HG03280 (cell line): ENCODE data around the gene IL4I1.
"Not testable (repeated sequence)": the region's sequence is repeated elsewhere in the genome, so short reads cannot be mapped to it uniquely, and the experiment has no call there.

ENCODE experiments used
- ATAC-seq: cut with Tn5 transposase; IDR thresholded peaks from one replicate; pipeline ENCODE4 v1.9.1; 2021; ENCODE audit warnings: mild to moderate bottlenecking, moderate library complexity; ENCODE audit not compliant: unreplicated experiment

IL4I1 gene

GRCh38 chr19:49924881-49925210, 28.2 kb upstream of the IL4I1 start:
- ATAC-seq, result not testable (repeated sequence)

GRCh38 chr19:49924004-49924880, 27.6 kb upstream of the IL4I1 start:
- no peak for ATAC-seq

GRCh38 chr19:49923055-49924003, 26.6 kb upstream of the IL4I1 start:
- no peak for ATAC-seq

- ATAC-seq, result no peak
Measured at GRCh38 chr19:49921871-49922795, 25.4 kb upstream of the IL4I1 start.

- ATAC-seq, result no peak
Measured at GRCh38 chr19:49920624-49921363, 24.1 kb upstream of the IL4I1 start.

- no peak for ATAC-seq
Measured at GRCh38 chr19:49918089-49918488, 21.4 kb upstream of the IL4I1 start.

- no peak for ATAC-seq
Measured at GRCh38 chr19:49916839-49917733, 20.4 kb upstream of the IL4I1 start.

GRCh38 chr19:49915271-49915670, 18.6 kb upstream of the IL4I1 start:
- no peak for ATAC-seq

GRCh38 chr19:49913720-49914119, 17.0 kb upstream of the IL4I1 start:
- ATAC-seq, result no peak

- ATAC-seq, result no peak
Measured at GRCh38 chr19:49912965-49913685, 16.4 kb upstream of the IL4I1 start.

- ATAC-seq, result no peak
Measured at GRCh38 chr19:49911381-49912145, 14.9 kb upstream of the IL4I1 start.

GRCh38 chr19:49910179-49910578, 13.5 kb upstream of the IL4I1 start:
- ATAC-seq, result no peak

- no peak for ATAC-seq
Measured at GRCh38 chr19:49908480-49909420, 12.1 kb upstream of the IL4I1 start.

- no peak for ATAC-seq
Measured at GRCh38 chr19:49907745-49908446, 11.2 kb upstream of the IL4I1 start.

- ATAC-seq, result no peak
Measured at GRCh38 chr19:49906879-49907564, 10.3 kb upstream of the IL4I1 start.
